SK-N-SH treated with all-trans-retinoic acid at 6 μM for 48 hours (cell line): Measurements from ENCODE around the gene GET3.

Experiments
- ATAC-seq: fragments of 200-7000 bp; cut with Tn5 transposase; 3 replicates; pipeline ENCODE4 v1.9.1; 2020; ENCODE audit warnings: mild to moderate bottlenecking, moderate library complexity
- ARNTL ChIP-seq: fragments of 450-650 bp; formaldehyde crosslinking; IDR thresholded peaks from 2 replicates; pipeline ENCODE4 v1.5.0; 2020; ENCODE audit warnings: low read depth, mild to moderate bottlenecking, moderate library complexity, borderline replicate concordance
- CREB5 ChIP-seq: fragments of 250-450 bp; sonication (Bioruptor Pico); IDR thresholded peaks from 2 replicates; pipeline ENCODE4 v1.5.1; 2020; ENCODE audit warnings: low read depth, mild to moderate bottlenecking, moderate library complexity
- CSDC2 ChIP-seq: fragments of 250-450 bp; sonication (Bioruptor Pico); IDR thresholded peaks from 2 replicates; pipeline ENCODE4 v1.5.0; 2020; ENCODE audit warnings: mild to moderate bottlenecking, moderate library complexity
- CSRNP3 ChIP-seq: fragments of 250-450 bp; sonication (Bioruptor Pico); IDR thresholded peaks from 2 replicates; pipeline ENCODE4 v1.5.1; 2021; ENCODE audit warnings: mild to moderate bottlenecking, moderate library complexity
- ESRRG ChIP-seq: fragments of 250-450 bp; sonication (Bioruptor Pico); IDR thresholded peaks from 2 replicates; pipeline ENCODE4 v1.6.1; 2021; ENCODE audit warnings: mild to moderate bottlenecking
- GLIS3 ChIP-seq: fragments of 250-450 bp; sonication (Bioruptor Pico); IDR thresholded peaks from 2 replicates; pipeline ENCODE4 v1.5.0; 2020; ENCODE audit warnings: mild to moderate bottlenecking, moderate library complexity
- ISL1 ChIP-seq: fragments of 250-450 bp; sonication (Bioruptor Pico); IDR thresholded peaks from 2 replicates; pipeline ENCODE4 v2.1.2; 2022; ENCODE audit warnings: mild to moderate bottlenecking, moderate library complexity
- OSR1 ChIP-seq: fragments of 250-450 bp; sonication (Bioruptor Pico); IDR thresholded peaks from 2 replicates; pipeline ENCODE4 v1.8.0; 2022; ENCODE audit warnings: moderate library complexity, mild to moderate bottlenecking, inconsistent platforms
- PATZ1 ChIP-seq: fragments of 250-450 bp; sonication (Bioruptor Pico); IDR thresholded peaks from 2 replicates; pipeline ENCODE4 v1.8.0; 2020; ENCODE audit warnings: mild to moderate bottlenecking, moderate library complexity, borderline replicate concordance
- POU6F1 ChIP-seq: fragments of 250-450 bp; sonication (Bioruptor Pico); IDR thresholded peaks from 2 replicates; pipeline ENCODE4 v1.8.0; 2021; ENCODE audit warnings: low read depth, mild to moderate bottlenecking, moderate library complexity, borderline replicate concordance
- PPARA ChIP-seq: fragments of 250-450 bp; sonication (Bioruptor Pico); IDR thresholded peaks from 2 replicates; pipeline ENCODE4 v1.5.0; 2020; ENCODE audit warnings: mild to moderate bottlenecking, borderline replicate concordance
- SNAI2 ChIP-seq: fragments of 250-450 bp; sonication (Bioruptor Pico); IDR thresholded peaks from 2 replicates; pipeline ENCODE4 v1.5.0; 2020; ENCODE audit warnings: mild to moderate bottlenecking, moderate library complexity
- TCF4 ChIP-seq: fragments of 250-450 bp; sonication (Bioruptor Pico); IDR thresholded peaks from 2 replicates; pipeline ENCODE4 v1.8.0; 2021; ENCODE audit warnings: mild to moderate bottlenecking, moderate library complexity, borderline replicate concordance
- TOX ChIP-seq: fragments of 250-450 bp; sonication (Bioruptor Pico); IDR thresholded peaks from 2 replicates; pipeline ENCODE4 v1.8.0; 2021; ENCODE audit warnings: mild to moderate bottlenecking, moderate library complexity, borderline replicate concordance
- TSHZ2 ChIP-seq: fragments of 250-450 bp; sonication (Bioruptor Pico); IDR thresholded peaks from 2 replicates; pipeline ENCODE4 v1.5.0; 2020; ENCODE audit warnings: mild to moderate bottlenecking, moderate library complexity
- ZC3H10 ChIP-seq: fragments of 250-450 bp; sonication (Bioruptor Pico); IDR thresholded peaks from 2 replicates; pipeline ENCODE4 v1.5.1; 2021; ENCODE audit warnings: mild to moderate bottlenecking, moderate library complexity
- ZFP3 ChIP-seq: fragments of 250-450 bp; sonication (Bioruptor Pico); IDR thresholded peaks from 2 replicates; pipeline ENCODE4 v1.5.0; 2020; ENCODE audit warnings: mild to moderate bottlenecking, moderate library complexity
- ZFP30 ChIP-seq: fragments of 450-650 bp; formaldehyde crosslinking; IDR thresholded peaks from 2 replicates; pipeline ENCODE4 v1.5.0; 2022; ENCODE audit warnings: mild to moderate bottlenecking, moderate library complexity
- ZNF565 ChIP-seq: fragments of 450-650 bp; formaldehyde crosslinking; conservative IDR thresholded peaks from 2 replicates; pipeline ENCODE4 v1.5.0; 2020; ENCODE audit warnings: low read depth, mild to moderate bottlenecking, moderate library complexity
- ZNF70 ChIP-seq: fragments of 450-650 bp; formaldehyde crosslinking; IDR thresholded peaks from 2 replicates; pipeline ENCODE4 v1.5.0; 2020; ENCODE audit warnings: mild to moderate bottlenecking, moderate library complexity
- ZNF8 ChIP-seq: fragments of 450-650 bp; formaldehyde crosslinking; IDR thresholded peaks from 2 replicates; pipeline ENCODE4 v1.5.0; 2020; ENCODE audit warnings: mild to moderate bottlenecking, moderate library complexity

The GET3 gene

GRCh38 chr19:12705169-12705568, 32.1 kb upstream of the GET3 start:
- no peak for ATAC-seq
- TF ChIP-seq PPARA (no peak), ZFP3 (CRISPR knock-in tag) (no peak), POU6F1 (CRISPR knock-in tag) (no peak), CSRNP3 (CRISPR knock-in tag) (no peak), OSR1 (CRISPR knock-in tag) (no peak), TCF4 (no peak), SNAI2 (no peak)

DNA sequence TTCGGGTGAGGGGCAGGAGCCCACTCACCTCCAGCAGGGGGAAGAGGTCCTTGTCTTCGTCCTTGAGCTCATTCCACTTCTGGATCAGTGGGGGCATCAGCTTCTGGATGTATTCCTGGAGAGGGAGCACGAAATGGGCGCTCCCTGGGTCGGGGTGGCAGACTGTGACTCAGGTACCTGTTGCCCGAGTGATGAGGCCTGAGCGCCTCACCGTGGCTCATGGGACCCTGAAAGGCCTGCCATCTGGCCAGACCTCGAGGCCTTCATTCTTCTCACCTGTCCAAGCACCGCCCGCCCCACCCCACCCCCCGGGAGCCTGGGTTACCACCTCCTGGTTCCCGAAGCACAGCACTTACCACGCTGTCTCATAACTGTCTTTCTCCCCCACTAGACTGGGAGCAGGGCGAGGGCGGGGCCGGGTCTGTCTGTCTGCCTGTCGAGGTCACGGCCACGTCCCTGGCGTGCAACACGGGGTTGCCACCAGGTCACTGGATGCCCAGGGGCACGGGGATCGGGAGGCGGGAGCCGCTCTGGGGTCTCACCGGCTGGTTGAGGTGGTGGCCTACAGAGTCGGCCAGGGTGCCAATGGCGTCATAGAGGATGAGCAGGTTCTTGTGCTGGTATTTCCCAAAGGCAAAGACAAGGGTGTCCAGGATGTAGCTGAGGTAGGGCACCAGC, 31.5 kb upstream of the GET3 start:
- no peak for TF ChIP-seq PATZ1 (CRISPR knock-in tag)
- no peak for TF ChIP-seq CREB5
- TF ChIP-seq ZFP30 (CRISPR knock-in tag): no peak
- no peak for TF ChIP-seq OSR1 (CRISPR knock-in tag)
- TF ChIP-seq ZFP3 (CRISPR knock-in tag): no peak
- TF ChIP-seq ZC3H10 (CRISPR knock-in tag): no peak
- TF ChIP-seq SNAI2: no peak
- no peak for TF ChIP-seq PPARA
- no peak for TF ChIP-seq ESRRG (CRISPR knock-in tag)
- TF ChIP-seq ZNF565 (CRISPR knock-in tag): no peak
- TF ChIP-seq TOX: no peak
- TF ChIP-seq CSDC2 (CRISPR knock-in tag): no peak
- no peak for TF ChIP-seq TSHZ2 (CRISPR knock-in tag)
- TF ChIP-seq ARNTL: no peak
- no peak for TF ChIP-seq ZNF8 (CRISPR knock-in tag)
- TF ChIP-seq POU6F1 (CRISPR knock-in tag): no peak

GRCh38 chr19:12706332-12706718, 31.0 kb upstream of the GET3 start:
- ATAC-seq: no peak
- TF ChIP-seq ARNTL (no peak), ZNF565 (CRISPR knock-in tag) (no peak), ZFP3 (CRISPR knock-in tag) (no peak), ZC3H10 (CRISPR knock-in tag) (no peak), ZNF70 (no peak), GLIS3 (CRISPR knock-in tag) (no peak), ESRRG (CRISPR knock-in tag) (no peak), TOX (no peak), CSRNP3 (CRISPR knock-in tag) (no peak), ZFP30 (CRISPR knock-in tag) (no peak), ISL1 (CRISPR knock-in tag) (no peak), CSDC2 (CRISPR knock-in tag) (no peak), PATZ1 (CRISPR knock-in tag) (no peak)

More for the DNA sequence above, 31.5 kb upstream of the GET3 start:
- ATAC-seq: no peak
